Neutrophil (primary cell): Measurements from ENCODE around the gene PCDHGB2.
"Not testable (repeated sequence)": the region's sequence is repeated elsewhere in the genome, so short reads cannot be mapped to it uniquely, and the experiment has no call there.

Experiments used
- H3K27ac ChIP-seq: fragments of 200-600 bp; sonication (generic); 2 replicates; pipeline ENCODE4 v1.5.1; 2016; ENCODE audit warnings: mild to moderate bottlenecking, moderate library complexity
- H3K27me3 ChIP-seq: fragments of 200-600 bp; sonication (generic); 2 replicates; pipeline ENCODE4 v1.6.0; 2016; ENCODE audit warnings: mild to moderate bottlenecking
- H3K36me3 ChIP-seq: fragments of 200-600 bp; sonication (generic); 2 replicates; pipeline ENCODE4 v1.5.1; 2017
- H3K4me1 ChIP-seq, 2 experiments: fragments of 200-600 bp in 1 of 2; sonication (generic) in 1 of 2; 1 replicate in 1 of 2; 2 replicates in 1 of 2; pipeline versions ENCODE4 v1.5.1 to v1.6.1; 2013 to 2016; ENCODE audit warnings: low read depth in 1 of 2, low read length in 1 of 2, mild to moderate bottlenecking in 1 of 2, moderate library complexity in 1 of 2; ENCODE audit not compliant: control insufficient read depth in 1 of 2, insufficient read depth in 1 of 2
- H3K4me3 ChIP-seq, 2 experiments: fragments of 200-600 bp in 1 of 2; sonication (generic) in 1 of 2; 1 replicate in 1 of 2; 2 replicates in 1 of 2; pipeline ENCODE4 v1.5.1; 2013 to 2016; ENCODE audit warnings: low read depth in 1 of 2, low read length in 1 of 2, mild to moderate bottlenecking in 1 of 2, moderate library complexity in 1 of 2
- H3K9me3 ChIP-seq: fragments of 200-600 bp; sonication (generic); 2 replicates; pipeline ENCODE4 v1.5.1; 2016
- TF ChIP-seq, protein P1 (sequence below): fragments of 200-600 bp; sonication (generic); IDR thresholded peaks from 2 replicates; pipeline ENCODE4 v1.5.1; 2016; ENCODE audit warnings: antibody characterized with exemption

Gene PCDHGB2

GRCh38 chr5:141374627-141375026 lies 14.8 kb downstream of the PCDHGB2 start:
- H3K4me3 ChIP-seq: no peak overlapping the region
- no peak overlapping the region for H3K27ac ChIP-seq
- no peaks in the 10 kb centered on the region for H3K36me3 ChIP-seq
- peaks cover 38% of the 10 kb centered on the region for H3K9me3 ChIP-seq
- H3K27me3 ChIP-seq: peaks cover 96% of the 10 kb centered on the region
- TF ChIP-seq, protein P1, sequence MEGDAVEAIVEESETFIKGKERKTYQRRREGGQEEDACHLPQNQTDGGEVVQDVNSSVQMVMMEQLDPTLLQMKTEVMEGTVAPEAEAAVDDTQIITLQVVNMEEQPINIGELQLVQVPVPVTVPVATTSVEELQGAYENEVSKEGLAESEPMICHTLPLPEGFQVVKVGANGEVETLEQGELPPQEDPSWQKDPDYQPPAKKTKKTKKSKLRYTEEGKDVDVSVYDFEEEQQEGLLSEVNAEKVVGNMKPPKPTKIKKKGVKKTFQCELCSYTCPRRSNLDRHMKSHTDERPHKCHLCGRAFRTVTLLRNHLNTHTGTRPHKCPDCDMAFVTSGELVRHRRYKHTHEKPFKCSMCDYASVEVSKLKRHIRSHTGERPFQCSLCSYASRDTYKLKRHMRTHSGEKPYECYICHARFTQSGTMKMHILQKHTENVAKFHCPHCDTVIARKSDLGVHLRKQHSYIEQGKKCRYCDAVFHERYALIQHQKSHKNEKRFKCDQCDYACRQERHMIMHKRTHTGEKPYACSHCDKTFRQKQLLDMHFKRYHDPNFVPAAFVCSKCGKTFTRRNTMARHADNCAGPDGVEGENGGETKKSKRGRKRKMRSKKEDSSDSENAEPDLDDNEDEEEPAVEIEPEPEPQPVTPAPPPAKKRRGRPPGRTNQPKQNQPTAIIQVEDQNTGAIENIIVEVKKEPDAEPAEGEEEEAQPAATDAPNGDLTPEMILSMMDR: no peak
- no peaks in the 10 kb centered on the region for H3K4me1 ChIP-seq

GRCh38 chr5:141375444-141376155 lies 15.8 kb downstream of the PCDHGB2 start:
- Histone ChIP-seq H3K9me3 (peaks cover 38% of the 10 kb centered on the region), H3K27me3 (peaks cover 94% of the 10 kb centered on the region)
- not testable (repeated sequence) for H3K4me3 ChIP-seq, H3K4me1 ChIP-seq, H3K27ac ChIP-seq, H3K36me3 ChIP-seq

- peaks cover 12% of the 10 kb centered on the region for H3K9me3 ChIP-seq
- H3K4me1 ChIP-seq: no peaks in the 10 kb centered on the region
- H3K4me3 ChIP-seq: no peak within 1 kb of the TSS
- TF ChIP-seq, protein P1: no peak
- no peaks in the 10 kb centered on the region for H3K36me3 ChIP-seq
- peaks cover 97% of the 10 kb centered on the region for H3K27me3 ChIP-seq
- H3K27ac ChIP-seq: no peak within 1 kb of the TSS
Observed at GRCh38 chr5:141382469-141383294, 22.9 kb downstream of the PCDHGB2 start, which contains the start of gene PCDHGA7. Gene PCDHGA7, plus strand, starts transcription at chr5:141382742. Its CDS starts 158 bp downstream, at chr5:141382900.

DNA sequence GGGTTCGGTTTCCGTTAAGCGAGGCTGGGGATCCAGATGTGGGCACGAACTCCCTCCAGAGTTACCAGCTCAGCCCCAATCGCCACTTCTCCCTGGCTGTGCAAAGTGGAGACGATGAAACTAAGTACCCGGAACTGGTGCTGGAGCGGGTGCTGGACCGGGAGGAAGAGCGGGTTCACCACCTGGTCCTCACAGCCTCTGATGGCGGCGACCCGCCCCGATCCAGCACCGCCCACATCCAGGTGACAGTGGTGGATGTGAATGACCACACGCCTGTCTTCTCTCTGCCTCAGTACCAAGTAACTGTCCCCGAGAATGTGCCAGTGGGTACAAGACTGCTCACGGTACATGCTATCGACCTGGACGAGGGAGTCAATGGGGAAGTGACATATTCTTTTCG lies 23.6 kb downstream of the PCDHGB2 start:
- peaks cover 96% of the 10 kb centered on the region for H3K27me3 ChIP-seq
- no peaks in the 10 kb centered on the region for H3K4me1 ChIP-seq
- H3K27ac ChIP-seq: no peak overlapping the region
- H3K36me3 ChIP-seq: no peaks in the 10 kb centered on the region
- TF ChIP-seq, protein P1: no peak
- H3K9me3 ChIP-seq: peaks cover 9% of the 10 kb centered on the region
- no peak overlapping the region for H3K4me3 ChIP-seq

GRCh38 chr5:141384471-141385267 lies 24.9 kb downstream of the PCDHGB2 start:
- H3K4me3 ChIP-seq: no peak overlapping the region
- TF ChIP-seq, protein P1: no peak
- peaks cover 96% of the 10 kb centered on the region for H3K27me3 ChIP-seq
- H3K36me3 ChIP-seq: no peaks in the 10 kb centered on the region
- H3K27ac ChIP-seq: no peak overlapping the region
- no peaks in the 10 kb centered on the region for H3K4me1 ChIP-seq
- peaks cover 18% of the 10 kb centered on the region for H3K9me3 ChIP-seq

- Histone ChIP-seq H3K9me3 (peaks cover 20% of the 10 kb centered on the region), H3K27me3 (peaks cover 98% of the 10 kb centered on the region)
- H3K4me1 ChIP-seq, H3K4me3 ChIP-seq, H3K36me3 ChIP-seq, H3K27ac ChIP-seq: not testable (repeated sequence)
Observed at GRCh38 chr5:141387557-141388311, 27.9 kb downstream of the PCDHGB2 start, which contains the start of gene PCDHGB4. Gene PCDHGB4, plus strand, starts transcription at chr5:141387698. Its CDS starts 187 bp downstream, at chr5:141387885.
